Cardiac fibroblast (primary cell): Measurements from ENCODE around the gene PTPRT.

ENCODE experiments used
- DNase-seq, 2 donors: peaks; one replicate each; pipeline versions ENCODE4 v3.0.0 to v3.0.0-alpha.2; 2010; ENCODE audit warnings: low read depth in 2 of 2
- H3K4me3 ChIP-seq, 2 donors: replicated peaks in 1 of 2; 1 replicate in 1 of 2; 2 replicates in 1 of 2; pipeline ENCODE4 v1.5.1; 2011; ENCODE audit warnings: low read depth in 2 of 2, low read length in 2 of 2, mild to moderate bottlenecking in 2 of 2, moderate library complexity in 1 of 2
- CTCF ChIP-seq: IDR thresholded peaks from one replicate; pipeline ENCODE4 v1.5.1; 2011; ENCODE audit warnings: low read depth, mild to moderate bottlenecking, low read length, inconsistent platforms

PTPRT gene

GRCh38 chr20:42611889-42612837 is 577.5 kb downstream of the PTPRT start:
- DNase-seq = no peak
- H3K4me3 ChIP-seq = no peak overlapping the region
- no peak for TF ChIP-seq CTCF

- TF ChIP-seq CTCF = no peak
- no peak for DNase-seq
- H3K4me3 ChIP-seq = no peak overlapping the region
These were observed 578.3 kb downstream of the PTPRT start for GRCh38 chr20:42611423-42611822.

GRCh38 chr20:42610070-42610469 is 579.6 kb downstream of the PTPRT start:
- no peak overlapping the region for H3K4me3 ChIP-seq
- no peak for DNase-seq
- no peak for TF ChIP-seq CTCF

- H3K4me3 ChIP-seq = no peak overlapping the region
- DNase-seq = no peak
- no peak for TF ChIP-seq CTCF
These were observed 580.1 kb downstream of the PTPRT start for GRCh38 chr20:42609618-42610017.

- no peak for TF ChIP-seq CTCF
- no peak for DNase-seq
- no peak overlapping the region for H3K4me3 ChIP-seq
These were observed 584.4 kb downstream of the PTPRT start for GRCh38 chr20:42604998-42605956.

GRCh38 chr20:42603655-42604054 is 586.1 kb downstream of the PTPRT start:
- no peak for TF ChIP-seq CTCF
- DNase-seq = no peak
- H3K4me3 ChIP-seq = no peak overlapping the region
